Thyroid gland (tissue), 4 donors: ENCODE measurements around the gene ADAT3.

ENCODE experiments used
- POLR2A ChIP-seq, 2 donors: fragments of 450-650 bp; IDR thresholded peaks; one replicate each; pipeline ENCODE4 v1.6.1; 2017; ENCODE audit warnings: antibody characterized with exemption in 2 of 2, mild to moderate bottlenecking in 2 of 2, moderate library complexity in 1 of 2
- TF ChIP-seq, protein P1 (sequence below), 6 experiments: fragments of 200-600 bp in 3 of 6; fragments of 450-650 bp in 3 of 6; sonication (generic) in 3 of 6; IDR thresholded peaks; one replicate each; pipeline ENCODE4 v1.5.1; 2016 to 2019; ENCODE audit warnings: antibody characterized with exemption in 6 of 6, mild to moderate bottlenecking in 2 of 6, inconsistent platforms in 1 of 6, moderate library complexity in 1 of 6

DNA sequence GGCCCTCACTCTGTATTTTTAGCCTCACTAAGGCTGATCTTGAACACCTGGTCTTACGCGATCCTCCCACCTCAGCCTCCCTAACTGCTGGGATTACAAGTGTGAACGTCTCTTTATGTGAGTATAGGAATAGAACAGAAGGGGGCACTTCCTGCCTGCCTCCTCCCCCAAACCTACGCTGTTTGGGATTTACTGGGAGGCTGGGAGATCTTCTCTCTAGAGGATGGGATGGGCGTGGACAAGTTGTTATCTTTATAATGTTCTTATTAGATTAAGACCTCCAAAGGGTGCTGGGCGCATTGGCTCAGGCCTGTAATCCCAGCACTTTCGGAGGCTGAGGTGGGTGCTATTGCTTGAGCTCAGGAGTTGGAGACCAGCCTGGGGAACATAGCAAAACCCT is 32.9 kb downstream of the ADAT3 start:
- TF ChIP-seq POLR2A (IDR thresholded peaks at IDR 0.05), result no peak
- TF ChIP-seq, protein P1, sequence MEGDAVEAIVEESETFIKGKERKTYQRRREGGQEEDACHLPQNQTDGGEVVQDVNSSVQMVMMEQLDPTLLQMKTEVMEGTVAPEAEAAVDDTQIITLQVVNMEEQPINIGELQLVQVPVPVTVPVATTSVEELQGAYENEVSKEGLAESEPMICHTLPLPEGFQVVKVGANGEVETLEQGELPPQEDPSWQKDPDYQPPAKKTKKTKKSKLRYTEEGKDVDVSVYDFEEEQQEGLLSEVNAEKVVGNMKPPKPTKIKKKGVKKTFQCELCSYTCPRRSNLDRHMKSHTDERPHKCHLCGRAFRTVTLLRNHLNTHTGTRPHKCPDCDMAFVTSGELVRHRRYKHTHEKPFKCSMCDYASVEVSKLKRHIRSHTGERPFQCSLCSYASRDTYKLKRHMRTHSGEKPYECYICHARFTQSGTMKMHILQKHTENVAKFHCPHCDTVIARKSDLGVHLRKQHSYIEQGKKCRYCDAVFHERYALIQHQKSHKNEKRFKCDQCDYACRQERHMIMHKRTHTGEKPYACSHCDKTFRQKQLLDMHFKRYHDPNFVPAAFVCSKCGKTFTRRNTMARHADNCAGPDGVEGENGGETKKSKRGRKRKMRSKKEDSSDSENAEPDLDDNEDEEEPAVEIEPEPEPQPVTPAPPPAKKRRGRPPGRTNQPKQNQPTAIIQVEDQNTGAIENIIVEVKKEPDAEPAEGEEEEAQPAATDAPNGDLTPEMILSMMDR (IDR thresholded peaks at IDR 0.05), result no peak
